ENCODE data around the gene TCEAL5.

GRCh38 chrX:103254171-103254824, 22.3 kb downstream of the TCEAL5 start:
- TF ChIP-seq CTCF (conservative IDR thresholded peaks at IDR 0.05) = no peak
- TF ChIP-seq EZH2 (IDR thresholded peaks at IDR 0.05; ENCODE audit: low read depth) = no peak

All from PC-9 (cell line).